ENCODE results near the gene APCDD1.
"Not testable (repeated sequence)": the region's sequence is repeated elsewhere in the genome, so short reads cannot be mapped to it uniquely, and the experiment has no call there.

APCDD1 gene

DNA sequence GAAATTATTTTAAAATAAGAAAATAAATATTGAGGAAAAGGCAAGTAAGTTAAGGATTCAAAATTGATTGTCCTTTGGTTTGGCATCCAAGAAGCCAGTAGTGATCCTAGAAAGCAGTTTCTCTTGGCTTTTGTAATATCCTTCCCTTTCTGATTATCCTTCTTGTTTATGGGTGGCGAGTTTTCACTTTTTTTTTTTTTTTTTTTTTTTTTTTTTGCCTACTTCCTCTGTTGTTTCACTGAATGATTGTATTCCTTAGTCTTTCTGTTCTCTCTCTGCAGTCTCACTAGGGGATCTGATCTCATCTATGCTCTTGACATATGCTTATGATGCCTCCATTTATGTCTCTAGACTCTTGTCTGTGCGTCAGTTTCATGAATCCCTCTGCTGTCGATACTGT lies 75.6 kb downstream of the APCDD1 start:
- no peak for DNase-seq

DNA sequence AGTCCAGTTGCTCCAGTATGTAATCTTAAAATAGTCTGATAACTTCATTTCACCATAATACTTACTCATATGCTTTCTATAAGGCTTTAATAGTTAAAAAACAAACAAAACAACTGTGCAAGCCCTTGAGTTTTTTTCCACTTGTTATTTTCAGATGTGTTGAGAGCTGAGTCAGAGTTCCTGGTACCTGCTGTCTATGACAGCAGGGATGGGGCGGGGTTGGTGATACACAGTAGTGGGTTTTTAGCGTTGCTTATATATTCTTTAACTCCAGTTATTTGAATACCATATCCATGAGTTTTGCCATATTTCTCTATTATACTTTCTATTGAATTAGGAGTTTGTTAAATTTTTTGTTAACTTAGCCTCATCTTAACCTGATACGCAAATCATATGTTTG lies 76.4 kb downstream of the APCDD1 start:
- DNase-seq = peak in 1 of 2 experiments; percentile 49

DNA sequence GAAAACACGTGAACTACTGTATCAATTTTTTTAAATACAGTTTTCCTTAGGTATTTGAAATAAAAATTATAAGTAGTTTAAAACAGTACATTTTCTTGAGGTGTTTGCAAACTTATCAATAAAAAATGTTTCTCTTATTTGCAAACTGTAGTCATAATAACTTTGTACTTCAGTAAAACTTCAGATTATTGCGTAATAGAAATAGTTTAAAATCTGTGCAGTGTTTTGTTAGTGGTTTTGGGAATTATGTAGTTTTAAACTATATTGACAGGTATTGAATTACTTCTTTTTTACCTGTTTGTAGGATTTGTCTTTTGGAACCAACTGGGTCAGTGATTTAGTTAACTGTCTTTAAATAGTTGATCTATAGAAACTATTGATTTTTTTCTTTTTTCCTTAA lies 78.7 kb downstream of the APCDD1 start:
- no peak for DNase-seq

DNA sequence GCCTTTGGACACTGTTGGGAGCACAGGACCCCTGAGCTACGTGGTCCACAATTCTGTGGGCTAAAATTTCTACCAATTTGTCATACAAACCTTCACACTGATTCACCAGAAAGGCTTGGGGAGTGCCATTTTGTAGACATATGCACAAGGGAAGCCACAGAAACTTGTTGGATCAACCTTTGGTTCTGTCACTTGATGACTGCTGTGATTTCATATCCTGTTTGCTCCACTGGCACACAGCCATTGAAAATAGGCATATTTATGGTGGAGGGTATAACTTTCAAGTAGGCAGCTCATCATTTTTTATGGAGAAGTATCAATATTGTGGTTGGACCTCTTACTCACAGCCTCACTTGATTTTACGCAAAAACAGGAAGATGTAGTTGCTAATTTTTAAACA lies 81.8 kb downstream of the APCDD1 start:
- DNase-seq = no peak

DNA sequence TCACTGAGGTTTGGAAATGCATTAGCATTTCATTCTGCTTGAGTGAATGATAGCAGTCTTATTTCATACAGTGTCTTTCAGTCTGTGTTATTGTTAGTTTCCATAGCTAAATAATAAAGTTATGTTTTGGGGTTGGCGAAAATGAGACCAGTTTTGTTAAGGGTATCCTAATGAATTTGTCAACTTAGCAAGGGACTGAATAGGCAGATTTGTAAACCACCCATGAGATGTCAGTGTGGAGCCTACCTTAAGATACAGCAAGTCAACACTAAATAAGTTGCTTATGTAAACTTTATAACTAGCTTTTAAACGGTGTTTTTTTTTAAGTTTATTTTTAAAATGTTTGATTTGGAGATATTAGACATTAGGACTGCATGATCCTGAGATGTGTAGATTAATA lies 83.3 kb downstream of the APCDD1 start:
- DNase-seq = no peak

DNA sequence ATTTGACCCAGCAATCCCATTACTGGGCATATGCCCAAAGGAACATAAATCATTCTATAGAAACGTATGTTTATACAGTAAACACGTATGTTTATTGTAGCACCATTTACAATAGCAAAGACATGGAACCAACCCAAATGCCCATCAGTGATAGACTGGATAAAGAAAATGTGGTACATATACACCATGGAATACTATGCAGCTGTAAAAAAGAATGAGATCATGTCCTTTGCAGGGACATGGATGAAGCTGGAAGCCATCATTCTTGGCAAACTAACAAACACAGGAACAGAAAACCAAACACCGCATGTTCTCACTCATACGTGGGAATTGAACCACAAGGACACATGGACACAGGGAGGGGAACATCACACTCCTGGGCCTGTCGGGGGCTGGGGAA lies 84.7 kb downstream of the APCDD1 start:
- DNase-seq = not testable (repeated sequence)
